MM.1S (cell line): ENCODE measurements around the gene SLC30A1.

Experiments used
- DNase-seq: peaks from one replicate; pipeline ENCODE4 v3.0.0-alpha.2; 2015
- H2AFZ ChIP-seq: fragments of 300-600 bp; sonication (generic); 2 replicates; pipeline ENCODE4 v1.6.0; 2016; ENCODE audit warnings: antibody characterized with exemption, low read length
- H3F3A ChIP-seq: fragments of 300-600 bp; sonication (generic); 2 replicates; pipeline ENCODE4 v1.6.1; 2016; ENCODE audit warnings: mild to moderate bottlenecking, antibody characterized with exemption, low read length, moderate library complexity, mixed read lengths; ENCODE audit not compliant: insufficient read depth
- H3K27ac ChIP-seq: fragments of 300-600 bp; sonication (generic); 2 replicates; pipeline ENCODE4 v1.5.1; 2016; ENCODE audit warnings: mild to moderate bottlenecking, low read length
- H3K27me3 ChIP-seq: fragments of 300-600 bp; sonication (generic); replicated peaks from 2 replicates; pipeline ENCODE4 v1.6.0; 2016; ENCODE audit warnings: low read length; ENCODE audit not compliant: insufficient read depth
- H3K36me3 ChIP-seq: fragments of 300-600 bp; sonication (generic); replicated peaks from 2 replicates; pipeline ENCODE4 v1.6.1; 2016; ENCODE audit warnings: mild to moderate bottlenecking, low read length, mixed read lengths; ENCODE audit not compliant: insufficient read depth
- H3K4me1 ChIP-seq: fragments of 300-600 bp; sonication (generic); 2 replicates; pipeline ENCODE4 v1.6.1; 2016; ENCODE audit warnings: low read length, mixed read lengths
- H3K4me2 ChIP-seq: fragments of 300-600 bp; sonication (generic); 2 replicates; pipeline ENCODE4 v1.6.0; 2016; ENCODE audit warnings: low read depth, low read length
- H3K4me3 ChIP-seq: fragments of 300-600 bp; sonication (generic); 2 replicates; pipeline ENCODE4 v1.5.1; 2016; ENCODE audit warnings: low read length, mixed read lengths
- H3K79me2 ChIP-seq: fragments of 300-600 bp; sonication (generic); 2 replicates; pipeline ENCODE4 v1.6.1; 2016; ENCODE audit warnings: mixed run types, low read length, mixed read lengths
- H3K9ac ChIP-seq: fragments of 300-600 bp; sonication (generic); 2 replicates; pipeline ENCODE4 v1.6.1; 2016; ENCODE audit warnings: low read length, mixed read lengths
- H3K9me2 ChIP-seq: fragments of 300-600 bp; sonication (generic); replicated peaks from 2 replicates; pipeline ENCODE4 v1.6.1; 2016; ENCODE audit warnings: mild to moderate bottlenecking, low read length, mixed read lengths; ENCODE audit not compliant: insufficient read depth
- H3K9me3 ChIP-seq: fragments of 300-600 bp; sonication (generic); replicated peaks from 2 replicates; pipeline ENCODE4 v1.6.1; 2016; ENCODE audit warnings: mild to moderate bottlenecking, low read length, mixed read lengths; ENCODE audit not compliant: insufficient read depth
- H4K20me1 ChIP-seq: fragments of 300-600 bp; sonication (generic); 2 replicates; pipeline ENCODE4 v1.6.1; 2016; ENCODE audit warnings: mild to moderate bottlenecking, low read length, moderate library complexity, mixed read lengths; ENCODE audit not compliant: insufficient read depth
- CTCF ChIP-seq: fragments of 300-600 bp; sonication (generic); IDR thresholded peaks from 2 replicates; pipeline ENCODE4 v1.5.1; 2016; ENCODE audit warnings: antibody characterized with exemption, low read length, mixed read lengths
- EZH2 ChIP-seq: fragments of 300-600 bp; sonication (generic); optimal IDR thresholded peaks from 2 replicates; pipeline ENCODE3; 2017; ENCODE audit warnings: low read depth, mild to moderate bottlenecking, antibody characterized with exemption, low read length, mixed read lengths
- EZH2phosphoT487 ChIP-seq: fragments of 300-600 bp; sonication (generic); IDR thresholded peaks from 2 replicates; pipeline ENCODE4 v1.6.1; 2018; ENCODE audit warnings: antibody characterized with exemption, low read length

The SLC30A1 gene

GRCh38 chr1:211525101-211525676, 53.8 kb downstream of the SLC30A1 start:
- no peak overlapping the region for H3K9ac ChIP-seq

GRCh38 chr1:211524521-211524920, 54.4 kb downstream of the SLC30A1 start:
- Histone ChIP-seq H4K20me1 (no peaks in the 10 kb centered on the region), H3K79me2 (no peaks in the 10 kb centered on the region), H3K27ac (no peak overlapping the region), H3K9me3 (no peaks in the 10 kb centered on the region), H3K4me1 (peaks cover 50% of the 10 kb centered on the region), H3K36me3 (no peaks in the 10 kb centered on the region), H3K4me3 (no peak overlapping the region), H3K9me2 (no peaks in the 10 kb centered on the region), H2AFZ (no peak overlapping the region), H3K4me2 (no peak overlapping the region), H3K9ac (no peak overlapping the region), H3K27me3 (no peaks in the 10 kb centered on the region), H3F3A (peaks cover 19% of the 10 kb centered on the region)
- TF ChIP-seq EZH2phosphoT487 (no peak), EZH2 (no peak), CTCF (no peak)
- no peak for DNase-seq

More at GRCh38 chr1:211525101-211525676, 53.8 kb downstream of the SLC30A1 start:
- no peaks in the 10 kb centered on the region for H3K9me2 ChIP-seq
- DNase-seq, result no peak
- peaks cover 51% of the 10 kb centered on the region for H3K4me1 ChIP-seq
- H3K36me3 ChIP-seq, result no peaks in the 10 kb centered on the region
- no peak overlapping the region for H2AFZ ChIP-seq
- H3K4me3 ChIP-seq, result no peak overlapping the region
- no peaks in the 10 kb centered on the region for H4K20me1 ChIP-seq
- no peaks in the 10 kb centered on the region for H3K9me3 ChIP-seq
- H3K4me2 ChIP-seq, result no peak overlapping the region
- no peaks in the 10 kb centered on the region for H3K79me2 ChIP-seq
- TF ChIP-seq EZH2phosphoT487 (no peak), EZH2 (no peak), CTCF (no peak)
- no peak overlapping the region for H3K27ac ChIP-seq
- no peaks in the 10 kb centered on the region for H3K27me3 ChIP-seq
- peaks cover 19% of the 10 kb centered on the region for H3F3A ChIP-seq

GRCh38 chr1:211522804-211523203, 56.2 kb downstream of the SLC30A1 start:
- Histone ChIP-seq H3K27ac (no peak overlapping the region), H3K4me2 (no peak overlapping the region), H3K4me3 (no peak overlapping the region), H3K27me3 (no peaks in the 10 kb centered on the region), H2AFZ (no peak overlapping the region), H3F3A (peaks cover 24% of the 10 kb centered on the region), H3K9me2 (no peaks in the 10 kb centered on the region), H3K79me2 (no peaks in the 10 kb centered on the region), H3K4me1 (peaks cover 48% of the 10 kb centered on the region), H4K20me1 (no peaks in the 10 kb centered on the region), H3K9ac (no peak overlapping the region), H3K36me3 (no peaks in the 10 kb centered on the region), H3K9me3 (no peaks in the 10 kb centered on the region)
- DNase-seq, result no peak
- TF ChIP-seq EZH2phosphoT487, result no peak
- no peak for TF ChIP-seq EZH2
